ENCODE data around the gene HPS1.

DNA sequence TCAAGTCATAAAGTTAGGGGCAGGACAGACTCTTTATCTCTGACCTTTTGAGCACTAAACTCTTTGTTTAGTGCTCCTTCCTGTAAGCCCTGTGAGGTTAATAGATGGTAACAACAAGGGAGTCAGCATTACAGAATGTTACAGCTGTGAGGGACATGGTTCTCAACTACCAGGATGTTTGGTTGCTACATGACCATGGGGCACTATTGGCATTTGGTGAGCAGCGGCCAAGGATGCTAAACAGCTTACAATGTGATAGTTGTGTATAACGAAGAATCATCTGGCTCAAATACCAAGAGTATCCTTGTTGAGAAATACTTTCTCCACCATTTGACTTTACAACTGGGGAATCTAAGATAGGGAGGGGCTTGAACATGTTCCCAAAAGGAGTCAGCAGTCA lies 35.4 kb upstream of the HPS1 start:
- no peak for TF ChIP-seq CTCF (conservative IDR thresholded peaks at IDR 0.05; ENCODE audit: low read depth in 2 of 2)
- TF ChIP-seq POLR2AphosphoS5 (IDR thresholded peaks at IDR 0.05; ENCODE audit: low read depth), result no peak
- no peak for TF ChIP-seq EZH2 (IDR thresholded peaks at IDR 0.05; ENCODE audit: low read depth, unreplicated experiment)
- no peak for TF ChIP-seq EZH2phosphoT487 (IDR thresholded peaks at IDR 0.05; ENCODE audit: unreplicated experiment)
- TF ChIP-seq CREB1 (CRISPR knock-in tag; IDR thresholded peaks at IDR 0.05; ENCODE audit: low read depth), result no peak
- TF ChIP-seq JUNB (IDR thresholded peaks at IDR 0.05; ENCODE audit: unreplicated experiment), result no peak
- TF ChIP-seq, protein P1, sequence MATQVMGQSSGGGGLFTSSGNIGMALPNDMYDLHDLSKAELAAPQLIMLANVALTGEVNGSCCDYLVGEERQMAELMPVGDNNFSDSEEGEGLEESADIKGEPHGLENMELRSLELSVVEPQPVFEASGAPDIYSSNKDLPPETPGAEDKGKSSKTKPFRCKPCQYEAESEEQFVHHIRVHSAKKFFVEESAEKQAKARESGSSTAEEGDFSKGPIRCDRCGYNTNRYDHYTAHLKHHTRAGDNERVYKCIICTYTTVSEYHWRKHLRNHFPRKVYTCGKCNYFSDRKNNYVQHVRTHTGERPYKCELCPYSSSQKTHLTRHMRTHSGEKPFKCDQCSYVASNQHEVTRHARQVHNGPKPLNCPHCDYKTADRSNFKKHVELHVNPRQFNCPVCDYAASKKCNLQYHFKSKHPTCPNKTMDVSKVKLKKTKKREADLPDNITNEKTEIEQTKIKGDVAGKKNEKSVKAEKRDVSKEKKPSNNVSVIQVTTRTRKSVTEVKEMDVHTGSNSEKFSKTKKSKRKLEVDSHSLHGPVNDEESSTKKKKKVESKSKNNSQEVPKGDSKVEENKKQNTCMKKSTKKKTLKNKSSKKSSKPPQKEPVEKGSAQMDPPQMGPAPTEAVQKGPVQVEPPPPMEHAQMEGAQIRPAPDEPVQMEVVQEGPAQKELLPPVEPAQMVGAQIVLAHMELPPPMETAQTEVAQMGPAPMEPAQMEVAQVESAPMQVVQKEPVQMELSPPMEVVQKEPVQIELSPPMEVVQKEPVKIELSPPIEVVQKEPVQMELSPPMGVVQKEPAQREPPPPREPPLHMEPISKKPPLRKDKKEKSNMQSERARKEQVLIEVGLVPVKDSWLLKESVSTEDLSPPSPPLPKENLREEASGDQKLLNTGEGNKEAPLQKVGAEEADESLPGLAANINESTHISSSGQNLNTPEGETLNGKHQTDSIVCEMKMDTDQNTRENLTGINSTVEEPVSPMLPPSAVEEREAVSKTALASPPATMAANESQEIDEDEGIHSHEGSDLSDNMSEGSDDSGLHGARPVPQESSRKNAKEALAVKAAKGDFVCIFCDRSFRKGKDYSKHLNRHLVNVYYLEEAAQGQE (IDR thresholded peaks at IDR 0.05; ENCODE audit: unreplicated experiment), result no peak
